Fibroblast of mammary gland (primary cell): ENCODE results near the gene SUFU.

ENCODE experiments used
- DNase-seq: peaks from one replicate; pipeline ENCODE4 v3.0.0-alpha.2; 2010; ENCODE audit warnings: low read depth
- H3K4me3 ChIP-seq: 2 replicates; pipeline ENCODE4 v1.5.1; 2011; ENCODE audit warnings: low read depth, mild to moderate bottlenecking, low read length, moderate library complexity; ENCODE audit not compliant: control insufficient read depth
- CTCF ChIP-seq: conservative IDR thresholded peaks from 2 replicates; pipeline ENCODE4 v1.5.1; 2011; ENCODE audit warnings: low read depth, low read length, inconsistent platforms; ENCODE audit not compliant: control insufficient read depth, insufficient read depth

The SUFU gene

GRCh38 chr10:102653060-102653459 lies 149.3 kb downstream of the SUFU start:
- no peak for TF ChIP-seq CTCF
- no peak overlapping the region for H3K4me3 ChIP-seq
- no peak for DNase-seq

- no peak for DNase-seq
- no peak overlapping the region for H3K4me3 ChIP-seq
- TF ChIP-seq CTCF: no peak
These were observed 150.8 kb downstream of the SUFU start for GRCh38 chr10:102654566-102654965.

GRCh38 chr10:102654969-102655368 lies 151.2 kb downstream of the SUFU start:
- no peak for DNase-seq
- no peak overlapping the region for H3K4me3 ChIP-seq
- TF ChIP-seq CTCF: no peak

GRCh38 chr10:102656026-102656425 lies 152.3 kb downstream of the SUFU start:
- no peak for TF ChIP-seq CTCF
- no peak overlapping the region for H3K4me3 ChIP-seq
- DNase-seq: no peak

GRCh38 chr10:102656791-102657371 lies 153.1 kb downstream of the SUFU start:
- no peak for TF ChIP-seq CTCF
- no peak overlapping the region for H3K4me3 ChIP-seq
- DNase-seq: no peak

GRCh38 chr10:102657451-102657850 lies 153.7 kb downstream of the SUFU start:
- H3K4me3 ChIP-seq: no peak overlapping the region
- TF ChIP-seq CTCF: no peak
- no peak for DNase-seq
